K562 treated with DMSO at 1 percent for 12 hours (cell line): ENCODE measurements around the gene YOD1. TPM values are rescaled to one million over a fixed set of nuclear protein-coding genes. Genes with fewer than 3 reads are reported as not detected.

Experiments used
- total RNA-seq: library from RNA; unstranded; fragments of 300-600 nt; gene quantifications from 2 replicates; pipeline ENCODE4 v1.2.3, GENCODE V29; 2022; ENCODE audit not compliant: insufficient read depth

Gene YOD1
- total RNA-seq, result 6.1 and 29.8 TPM in 2 replicates

GRCh38 chr1:207051191-207051943 is at the start of gene YOD1:
Gene YOD1 (minus strand): TSS chr1:207051208. CDS start chr1:207051030, 178 bp downstream.

DNA sequence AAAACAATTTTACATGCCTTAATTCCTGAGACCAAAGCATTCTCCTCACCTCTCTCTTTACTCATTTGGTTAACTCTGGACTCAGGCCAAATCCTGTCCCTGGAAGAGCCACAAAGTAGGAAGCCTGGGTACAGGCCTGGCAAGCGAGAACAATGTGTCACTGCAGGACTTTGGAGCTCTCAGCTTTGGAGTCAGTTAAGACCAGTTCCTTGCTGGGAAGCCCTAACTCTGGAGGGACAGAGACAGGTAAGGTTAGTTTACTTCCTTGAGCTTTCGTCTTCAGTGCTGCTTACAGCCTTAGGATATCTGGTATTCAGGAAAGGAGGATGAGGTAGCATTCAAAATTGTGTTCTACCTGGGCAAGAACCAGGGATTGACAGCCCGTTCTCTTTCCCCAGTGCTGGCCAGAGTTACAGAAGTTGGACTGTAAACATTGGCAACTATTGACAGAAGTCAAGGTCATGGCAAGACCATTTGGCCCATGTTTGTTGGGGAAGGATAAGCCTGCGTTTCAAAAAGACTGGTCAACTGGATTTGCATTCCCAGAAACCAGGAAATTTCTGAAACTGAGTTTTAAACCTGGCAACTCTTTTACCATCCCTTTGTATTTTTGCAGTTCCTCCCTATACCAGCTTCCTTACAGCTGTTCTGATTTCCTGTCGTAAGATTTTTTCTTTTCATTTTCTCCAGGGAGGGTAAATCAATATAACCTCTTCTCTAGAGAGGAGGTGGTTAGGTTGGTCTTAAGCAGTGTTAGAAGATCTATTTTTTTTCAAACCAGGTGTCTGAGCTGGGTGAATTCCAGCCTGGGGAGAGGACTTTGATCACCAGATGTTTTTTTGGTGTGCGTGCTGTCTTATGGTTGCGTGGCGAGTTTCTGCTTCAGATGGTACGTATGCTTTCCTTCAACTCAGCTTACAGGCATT is 38.0 kb upstream of the YOD1 start, which contains the start of gene C4BPB:
TSS of gene C4BPB (plus strand) at position 160 of the 926 bp plus-strand sequence. CDS start at position 832, 672 bp downstream.

DNA sequence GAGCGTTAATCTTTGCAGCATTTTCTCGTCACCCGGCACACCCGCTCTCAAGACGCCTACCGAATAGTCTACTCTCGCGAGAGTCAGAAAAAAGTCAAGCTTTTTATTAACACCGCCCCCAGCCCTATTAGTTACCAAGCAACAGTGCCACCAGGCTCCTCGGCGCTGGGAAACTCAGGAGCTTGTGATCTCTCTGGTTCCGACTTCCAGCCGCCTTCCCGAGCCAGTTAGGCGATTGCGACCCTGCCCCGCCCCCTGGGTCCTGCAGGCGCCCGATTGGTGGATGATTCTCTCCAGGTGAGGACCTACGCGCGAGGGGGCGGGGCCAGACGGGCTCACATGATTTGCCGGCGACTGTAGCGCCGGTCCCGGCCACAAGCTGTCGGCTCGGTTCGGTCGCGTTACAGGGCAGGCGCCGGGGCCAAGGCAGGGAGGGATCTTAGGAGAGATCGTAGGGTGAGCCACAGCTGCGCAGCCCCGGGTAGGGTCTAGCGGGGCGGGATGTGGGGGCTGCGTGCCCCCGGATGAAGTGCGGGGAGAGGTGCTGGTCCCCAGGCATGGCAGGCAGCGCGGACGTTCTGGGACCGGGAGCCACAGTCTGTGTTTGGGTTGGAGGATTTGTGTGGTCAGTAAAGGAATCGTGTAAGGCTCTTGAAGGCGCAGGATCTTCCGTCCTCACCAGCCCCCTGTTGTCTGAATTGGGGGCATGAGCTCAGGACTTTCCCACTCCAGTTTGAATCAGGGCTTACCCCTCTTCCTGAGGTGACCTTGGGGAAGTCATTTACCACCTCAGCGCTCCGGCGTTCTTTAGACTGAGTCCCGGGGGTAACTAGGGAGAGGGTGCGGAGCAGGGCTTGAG is 2.1 kb upstream of the YOD1 start, which contains the start of gene PFKFB2:
TSS of gene PFKFB2 (plus strand) at position 365 of the 859 bp plus-strand sequence. CDS start 1,443 bp downstream, outside the sequence.

GRCh38 chr1:207032528-207033017 is 18.4 kb downstream of the YOD1 start, which contains the start of gene C1orf116:
Gene C1orf116 (minus strand): TSS chr1:207032756. CDS start chr1:207027598, 5,158 bp downstream.

Other genes with a start within 250 kb of the YOD1 start
- gene IL20, start 185.6 kb downstream of the YOD1 start, total RNA-seq, result not detected in 2 replicates
- gene IL24, start 153.8 kb downstream of the YOD1 start, total RNA-seq, result not detected in 2 replicates
- not detected in 2 replicates for gene FCMR, start 129.3 kb downstream of the YOD1 start, total RNA-seq
- 0.14 TPM in 1 of 2 replicates, not detected in the other for gene PIGR, start 104.7 kb downstream of the YOD1 start, total RNA-seq
- not detected in 2 replicates for gene FCAMR, start 80.7 kb downstream of the YOD1 start, total RNA-seq
- 1.0 and 3.3 TPM in 2 replicates for gene C1orf116, start 18.5 kb downstream of the YOD1 start, total RNA-seq
- 6.4 and 23.3 TPM in 2 replicates for gene PFKFB2, start 2.1 kb upstream of the YOD1 start, total RNA-seq
- not detected in 2 replicates for gene C4BPB, start 37.7 kb upstream of the YOD1 start, total RNA-seq
- 0.37 and 2.7 TPM in 2 replicates for gene C4BPA, start 53.0 kb upstream of the YOD1 start, total RNA-seq